GM12865 (cell line): ENCODE results near the gene ARF4.

Experiments used
- DNase-seq: peaks from one replicate; pipeline ENCODE4 v3.0.0; 2010; ENCODE audit warnings: low read depth
- H3K4me3 ChIP-seq: 2 replicates; pipeline ENCODE4 v1.5.1; 2011; ENCODE audit warnings: mild to moderate bottlenecking, low read depth, low read length, control low read depth
- TF ChIP-seq, protein P1 (sequence below): IDR thresholded peaks from 2 replicates; pipeline ENCODE4 v1.5.1; 2011; ENCODE audit warnings: low read length, control low read depth, low read depth, inconsistent platforms; ENCODE audit not compliant: insufficient read depth; ENCODE audit errors: missing control alignments

ARF4 gene

DNA sequence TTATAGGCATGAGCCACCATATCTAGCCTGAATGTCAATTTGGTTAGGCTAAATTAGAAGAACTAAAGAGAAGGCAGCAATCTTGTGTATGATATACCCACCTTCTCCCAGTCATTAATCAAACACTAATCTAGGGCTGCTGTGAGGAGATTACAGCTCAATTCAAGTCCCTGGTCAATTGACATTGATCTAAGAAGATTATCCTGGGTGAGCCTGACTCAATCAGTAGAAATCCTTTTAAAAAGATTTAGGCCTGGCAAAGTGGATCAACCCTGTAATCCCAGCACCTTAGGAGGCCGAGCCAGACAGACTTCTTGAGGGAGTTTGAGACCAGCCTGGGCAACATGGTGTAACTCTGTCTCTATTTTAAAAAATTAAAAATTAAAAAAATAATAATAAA is 50.5 kb downstream of the ARF4 start:
- no peak overlapping the region for H3K4me3 ChIP-seq
- TF ChIP-seq, protein P1, sequence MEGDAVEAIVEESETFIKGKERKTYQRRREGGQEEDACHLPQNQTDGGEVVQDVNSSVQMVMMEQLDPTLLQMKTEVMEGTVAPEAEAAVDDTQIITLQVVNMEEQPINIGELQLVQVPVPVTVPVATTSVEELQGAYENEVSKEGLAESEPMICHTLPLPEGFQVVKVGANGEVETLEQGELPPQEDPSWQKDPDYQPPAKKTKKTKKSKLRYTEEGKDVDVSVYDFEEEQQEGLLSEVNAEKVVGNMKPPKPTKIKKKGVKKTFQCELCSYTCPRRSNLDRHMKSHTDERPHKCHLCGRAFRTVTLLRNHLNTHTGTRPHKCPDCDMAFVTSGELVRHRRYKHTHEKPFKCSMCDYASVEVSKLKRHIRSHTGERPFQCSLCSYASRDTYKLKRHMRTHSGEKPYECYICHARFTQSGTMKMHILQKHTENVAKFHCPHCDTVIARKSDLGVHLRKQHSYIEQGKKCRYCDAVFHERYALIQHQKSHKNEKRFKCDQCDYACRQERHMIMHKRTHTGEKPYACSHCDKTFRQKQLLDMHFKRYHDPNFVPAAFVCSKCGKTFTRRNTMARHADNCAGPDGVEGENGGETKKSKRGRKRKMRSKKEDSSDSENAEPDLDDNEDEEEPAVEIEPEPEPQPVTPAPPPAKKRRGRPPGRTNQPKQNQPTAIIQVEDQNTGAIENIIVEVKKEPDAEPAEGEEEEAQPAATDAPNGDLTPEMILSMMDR: no peak
- DNase-seq: no peak

- H3K4me3 ChIP-seq: no peak overlapping the region
- no peak for DNase-seq
- TF ChIP-seq, protein P1: no peak
Observed at GRCh38 chr3:57545636-57546268, 51.4 kb downstream of the ARF4 start.

DNA sequence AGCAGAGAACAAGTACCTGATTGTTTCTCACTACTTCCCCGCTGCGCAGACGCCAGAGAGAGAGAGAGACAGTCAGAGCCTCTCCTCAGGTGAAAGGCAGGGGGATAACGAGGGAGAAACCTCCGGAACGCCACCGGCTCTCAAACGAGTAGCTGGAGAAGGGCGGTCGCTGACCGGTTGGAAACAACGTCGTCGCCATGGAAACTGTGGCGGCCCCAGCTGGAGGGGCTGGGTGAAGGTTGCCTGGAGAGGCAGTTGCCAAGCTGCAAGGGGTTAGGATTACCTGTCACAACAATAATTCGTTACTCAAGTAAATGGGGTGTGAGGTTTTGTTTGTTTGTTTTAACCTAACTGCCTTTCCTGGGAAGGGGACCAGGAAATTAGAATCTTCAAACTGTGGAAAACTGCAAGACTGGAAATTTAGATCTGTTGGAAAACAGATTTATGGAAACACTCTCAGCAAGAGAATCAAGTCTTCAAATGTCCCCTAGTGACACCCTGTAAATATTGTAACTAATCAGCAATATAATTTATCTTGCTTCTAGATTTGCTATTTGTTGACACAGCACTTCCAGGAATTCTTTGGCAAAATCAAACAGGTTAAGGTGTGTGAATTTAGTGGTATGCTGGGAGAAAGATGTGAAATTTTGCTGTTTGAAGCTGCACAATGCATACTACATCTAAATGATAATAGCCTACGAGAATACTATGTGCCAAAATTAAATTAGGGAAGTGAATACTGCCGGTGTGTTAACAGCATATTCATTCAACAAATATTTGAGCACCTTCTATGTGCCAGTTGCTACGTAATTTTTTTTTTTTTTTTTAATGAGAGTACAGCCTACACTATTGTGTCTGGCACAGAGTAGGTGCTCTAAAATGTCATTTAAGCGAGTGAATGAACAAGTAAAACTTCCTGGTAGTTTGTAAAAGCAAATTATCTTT is 52.7 kb downstream of the ARF4 start, which contains the start of gene DNAH12:
Gene DNAH12, minus strand, starts transcription at position 164 of the 945 bp plus-strand sequence. CDS start 1,474 bp downstream, outside the sequence.
- TF ChIP-seq, protein P1: no peak
- no peak for DNase-seq
- H3K4me3 ChIP-seq: no peak within 1 kb of the TSS

DNA sequence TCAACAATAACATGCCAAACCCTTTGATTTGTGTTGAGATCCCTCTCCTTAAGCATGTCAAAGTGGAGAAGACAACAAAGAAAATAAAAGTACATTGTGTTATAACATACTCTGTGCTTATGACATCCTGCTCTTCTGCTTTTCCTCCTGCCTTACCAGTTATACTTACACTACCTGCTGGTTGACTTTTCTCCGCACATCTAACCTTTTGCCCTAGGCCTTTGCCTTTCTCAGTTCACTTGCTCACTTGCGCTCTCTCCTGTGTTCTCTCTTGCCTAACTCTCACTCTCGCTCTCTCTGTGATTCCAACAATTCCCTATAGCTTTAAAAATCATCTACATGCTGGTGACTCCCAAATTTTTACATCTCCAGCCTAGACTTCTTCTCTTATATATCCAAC is 58.7 kb downstream of the ARF4 start:
- no peak for DNase-seq
- H3K4me3 ChIP-seq: no peak overlapping the region
- TF ChIP-seq, protein P1: no peak

GRCh38 chr3:57530071-57530608 is 67.0 kb downstream of the ARF4 start:
- no peak for DNase-seq
- no peak overlapping the region for H3K4me3 ChIP-seq
- TF ChIP-seq, protein P1: no peak
